Mesenchymal stem cell (in vitro differentiated cells and primary cell): ENCODE measurements around the gene RAB13.

Experiments
- DNase-seq: peaks from one replicate; pipeline ENCODE4 v3.0.0-alpha.2; 2013
- H2AFZ ChIP-seq: one replicate; pipeline ENCODE4 v1.6.1; 2013; ENCODE audit warnings: low read depth, mild to moderate bottlenecking, control low read depth, inconsistent platforms, low read length, moderate library complexity
- H2AK5ac ChIP-seq: 2 replicates; pipeline ENCODE4 v1.6.1; 2013; ENCODE audit warnings: low read length, moderate library complexity, mild to moderate bottlenecking, inconsistent platforms; ENCODE audit not compliant: severe bottlenecking
- H2BK120ac ChIP-seq: one replicate; pipeline ENCODE4 v1.6.1; 2013; ENCODE audit warnings: low read depth, mild to moderate bottlenecking, inconsistent platforms, low read length, moderate library complexity
- H2BK12ac ChIP-seq, 2 experiments: one replicate each; pipeline ENCODE4 v1.6.1; 2013; ENCODE audit warnings: inconsistent platforms in 2 of 2, low read length in 2 of 2, mild to moderate bottlenecking in 2 of 2, moderate library complexity in 2 of 2, control low read depth in 1 of 2
- H2BK15ac ChIP-seq: one replicate; pipeline ENCODE4 v1.6.1; 2013; ENCODE audit warnings: mild to moderate bottlenecking, low read depth, inconsistent platforms; ENCODE audit not compliant: poor library complexity, severe bottlenecking
- H2BK5ac ChIP-seq: 2 replicates; pipeline ENCODE4 v1.6.1; 2013; ENCODE audit warnings: low read depth, mild to moderate bottlenecking, low read length, control low read depth, inconsistent platforms; ENCODE audit not compliant: poor library complexity, severe bottlenecking
- H3K14ac ChIP-seq, 2 experiments: one replicate each; pipeline ENCODE4 v1.6.1; 2013; ENCODE audit warnings: inconsistent platforms in 2 of 2, low read length in 2 of 2, control low read depth in 1 of 2, mild to moderate bottlenecking in 1 of 2, moderate library complexity in 1 of 2
- H3K18ac ChIP-seq, 2 experiments: one replicate each; pipeline ENCODE4 v1.6.1; 2013; ENCODE audit warnings: inconsistent platforms in 2 of 2, low read length in 2 of 2, control low read depth in 1 of 2, low read depth in 1 of 2, mild to moderate bottlenecking in 1 of 2
- H3K23ac ChIP-seq, 2 experiments: one replicate each; pipeline ENCODE4 v1.6.1; 2013; ENCODE audit warnings: inconsistent platforms in 2 of 2, low read length in 2 of 2, mild to moderate bottlenecking in 2 of 2, moderate library complexity in 2 of 2, control low read depth in 1 of 2
- H3K27ac ChIP-seq: 2 replicates; pipeline ENCODE4 v1.5.1; 2013; ENCODE audit warnings: mild to moderate bottlenecking, moderate library complexity, low read length, control low read depth, inconsistent platforms; ENCODE audit not compliant: poor library complexity, severe bottlenecking
- H3K27me3 ChIP-seq, 2 experiments: 2 replicates each; pipeline versions ENCODE4 v1.6.1 to v1.7.0; 2013; ENCODE audit warnings: low read length in 2 of 2, mild to moderate bottlenecking in 2 of 2, moderate library complexity in 2 of 2, control low read depth in 1 of 2, inconsistent platforms in 1 of 2; ENCODE audit not compliant: control insufficient read depth in 1 of 2, insufficient read depth in 1 of 2
- H3K36me3 ChIP-seq, 2 experiments: 2 replicates each; pipeline versions ENCODE4 v1.6.1 to v1.7.0; 2013; ENCODE audit warnings: low read length in 2 of 2, control low read depth in 1 of 2, inconsistent platforms in 1 of 2, low read depth in 1 of 2, mild to moderate bottlenecking in 1 of 2; ENCODE audit not compliant: insufficient read depth in 2 of 2, control insufficient read depth in 1 of 2
- H3K4ac ChIP-seq, 2 experiments: one replicate each; pipeline ENCODE4 v1.6.1; 2013; ENCODE audit warnings: inconsistent platforms in 2 of 2, low read length in 2 of 2, mild to moderate bottlenecking in 2 of 2, moderate library complexity in 2 of 2, control low read depth in 1 of 2, low read depth in 1 of 2
- H3K4me1 ChIP-seq: 2 replicates; pipeline ENCODE4 v1.6.1; 2013; ENCODE audit warnings: low read depth, low read length, control low read depth; ENCODE audit not compliant: control insufficient read depth, insufficient read depth
- H3K4me2 ChIP-seq: 2 replicates; pipeline ENCODE4 v1.6.1; 2013; ENCODE audit warnings: low read length, mild to moderate bottlenecking, inconsistent platforms; ENCODE audit not compliant: poor library complexity, severe bottlenecking
- H3K4me3 ChIP-seq, 2 experiments: 2 replicates each; pipeline versions ENCODE4 v1.5.1 to v1.7.0; 2013; ENCODE audit warnings: low read length in 2 of 2, mild to moderate bottlenecking in 2 of 2, control low read depth in 1 of 2, low read depth in 1 of 2; ENCODE audit not compliant: insufficient read depth in 1 of 2
- H3K79me1 ChIP-seq: replicated peaks from 2 replicates; pipeline ENCODE4 v1.6.1; 2013; ENCODE audit warnings: mild to moderate bottlenecking, control low read depth, low read length, inconsistent platforms; ENCODE audit not compliant: poor library complexity, severe bottlenecking
- H3K9ac ChIP-seq: 2 replicates; pipeline ENCODE4 v1.7.0; 2013; ENCODE audit warnings: mild to moderate bottlenecking, low read length, moderate library complexity
- H3K9me3 ChIP-seq: 2 replicates; pipeline ENCODE4 v1.7.0; 2013; ENCODE audit warnings: mild to moderate bottlenecking, low read length; ENCODE audit not compliant: control insufficient read depth
- H4K8ac ChIP-seq: one replicate; pipeline ENCODE4 v1.6.1; 2013; ENCODE audit warnings: inconsistent platforms, mild to moderate bottlenecking, low read length, moderate library complexity
- H4K91ac ChIP-seq: one replicate; pipeline ENCODE4 v1.6.1; 2013; ENCODE audit warnings: mild to moderate bottlenecking, low read length, inconsistent platforms
- WGBS: methylation state at CpG from one replicate; pipeline ENCODE4 v1.1.7; 2013; ENCODE audit warnings: mixed read lengths; 5-methylcytosine and 5-hydroxymethylcytosine counted together

Gene RAB13

GRCh38 chr1:153991806-153992205 is 5.7 kb upstream of the RAB13 start:
- no peak overlapping the region for H2BK15ac ChIP-seq
- H2AK5ac ChIP-seq, result no peak overlapping the region
- H3K4me1 ChIP-seq, result no peaks in the 10 kb centered on the region
- DNase-seq, result no peak
- H2BK5ac ChIP-seq, result no peak overlapping the region
- peak overlapping the region; percentile 68 for H3K4me2 ChIP-seq
- no peaks in the 10 kb centered on the region for H3K27me3 ChIP-seq
- H2BK12ac ChIP-seq, result no peak overlapping the region
- H3K23ac ChIP-seq, result no peak overlapping the region
- H2AFZ ChIP-seq, result no peak overlapping the region
- no peak overlapping the region for H4K91ac ChIP-seq
- no peak overlapping the region for H3K4ac ChIP-seq
- H3K4me3 ChIP-seq, result peak overlapping the region in 1 of 2 experiments; percentile 93
- WGBS, result 86% methylated on average over 2 of the region's 2 CpGs
- H3K9ac ChIP-seq, result peak overlapping the region; percentile 98
- H3K9me3 ChIP-seq, result no peaks in the 10 kb centered on the region
- no peak overlapping the region for H3K14ac ChIP-seq
- H3K18ac ChIP-seq, result no peak overlapping the region
- peaks cover 20 to 44% of the 10 kb centered on the region in 2 experiments for H3K36me3 ChIP-seq
- no peak overlapping the region for H4K8ac ChIP-seq
- H3K27ac ChIP-seq, result no peak overlapping the region
- H3K79me1 ChIP-seq, result no peaks in the 10 kb centered on the region
- H2BK120ac ChIP-seq, result no peak overlapping the region

GRCh38 chr1:153991151-153991630 is 5.1 kb upstream of the RAB13 start:
- WGBS, result 16% methylated on average over 7 of the region's 9 CpGs
- H2AK5ac ChIP-seq, result no peak overlapping the region

GRCh38 chr1:153990468-153991150 is 4.5 kb upstream of the RAB13 start, which contains the start of gene RPS27:
TSS of gene RPS27 (plus strand) at chr1:153990762. CDS start at chr1:153990797, 35 bp downstream.
- Histone ChIP-seq H3K4ac (peak within 1 kb of the TSS; percentile 92 to 96), H2AFZ (no peak within 1 kb of the TSS), H3K9ac (peak within 1 kb of the TSS; percentile 98), H3K23ac (no peak within 1 kb of the TSS), H3K36me3 (peaks cover 20 to 42% of the 10 kb centered on the region in 2 experiments), H3K18ac (peak within 1 kb of the TSS; percentile 85 to 98), H3K27ac (peak within 1 kb of the TSS; percentile 89), H3K14ac (peak within 1 kb of the TSS in 1 of 2 experiments; percentile 74), H3K79me1 (no peaks in the 10 kb centered on the region), H2AK5ac (peak within 1 kb of the TSS; percentile 90), H2BK15ac (no peak within 1 kb of the TSS), H3K27me3 (no peaks in the 10 kb centered on the region), H3K4me2 (peak within 1 kb of the TSS; percentile 48), H2BK12ac (no peak within 1 kb of the TSS), H2BK5ac (peak within 1 kb of the TSS; percentile 81), H4K91ac (peak within 1 kb of the TSS; percentile 77), H3K9me3 (no peaks in the 10 kb centered on the region), H3K4me3 (peak within 1 kb of the TSS; percentile 82 to 93), H2BK120ac (peak within 1 kb of the TSS; percentile 77), H3K4me1 (no peaks in the 10 kb centered on the region), H4K8ac (peak within 1 kb of the TSS; percentile 81)
- WGBS, result under 1% methylated on average over 27 of the region's 36 CpGs
- DNase-seq, result peak; percentile 98

More at GRCh38 chr1:153991151-153991630, 5.1 kb upstream of the RAB13 start:
- H2BK12ac ChIP-seq, result no peak overlapping the region
- peak overlapping the region; percentile 48 for H3K4me2 ChIP-seq
- H2AFZ ChIP-seq, result no peak overlapping the region
- H3K14ac ChIP-seq, result no peak overlapping the region
- no peak overlapping the region for H3K27ac ChIP-seq
- no peak overlapping the region for H3K23ac ChIP-seq
- H3K9me3 ChIP-seq, result no peaks in the 10 kb centered on the region
- H3K18ac ChIP-seq, result peak overlapping the region in 1 of 2 experiments; percentile 85
- no peaks in the 10 kb centered on the region for H3K79me1 ChIP-seq
- H2BK15ac ChIP-seq, result no peak overlapping the region
- no peak overlapping the region for H2BK120ac ChIP-seq
- H3K4ac ChIP-seq, result peak overlapping the region in 1 of 2 experiments; percentile 92
- no peak overlapping the region for H2BK5ac ChIP-seq
- H3K36me3 ChIP-seq, result peaks cover 20 to 44% of the 10 kb centered on the region in 2 experiments
- H3K27me3 ChIP-seq, result no peaks in the 10 kb centered on the region
- no peak overlapping the region for H4K91ac ChIP-seq
- peak overlapping the region; percentile 69 for H4K8ac ChIP-seq
- no peaks in the 10 kb centered on the region for H3K4me1 ChIP-seq
- peak overlapping the region; percentile 82 to 93 for H3K4me3 ChIP-seq
- DNase-seq, result no peak
- H3K9ac ChIP-seq, result peak overlapping the region; percentile 98

- H3K18ac ChIP-seq, result no peak overlapping the region
Measured at GRCh38 chr1:153987621-153988020, 1.5 kb upstream of the RAB13 start.

More at GRCh38 chr1:153987621-153988020, 1.5 kb upstream of the RAB13 start:
- Histone ChIP-seq H3K4me2 (no peak overlapping the region), H2AFZ (no peak overlapping the region), H2BK5ac (no peak overlapping the region), H3K27me3 (no peaks in the 10 kb centered on the region), H3K27ac (no peak overlapping the region), H2AK5ac (no peak overlapping the region), H3K4me3 (no peak overlapping the region), H4K8ac (no peak overlapping the region), H2BK120ac (no peak overlapping the region), H3K36me3 (peaks cover 12 to 32% of the 10 kb centered on the region in 2 experiments), H3K14ac (no peak overlapping the region), H2BK12ac (no peak overlapping the region), H3K9ac (peak overlapping the region; percentile 94), H3K23ac (no peak overlapping the region), H3K4me1 (peaks cover 2% of the 10 kb centered on the region), H4K91ac (no peak overlapping the region), H2BK15ac (no peak overlapping the region), H3K79me1 (peaks cover 8% of the 10 kb centered on the region), H3K9me3 (no peaks in the 10 kb centered on the region), H3K4ac (no peak overlapping the region)
- DNase-seq, result no peak
- 90% methylated on average over 7 of the region's 8 CpGs for WGBS
